H9 (cell line): ENCODE measurements around the gene FARP2. TPM values are rescaled to one million over a fixed set of nuclear protein-coding genes. Genes with fewer than 3 reads are reported as not detected.
A peak's percentile ranks its signal among the peaks of the same experiment; 100 is the strongest.
"Not testable (repeated sequence)": the region's sequence is repeated elsewhere in the genome, so short reads cannot be mapped to it uniquely, and the experiment has no call there.

Experiments
- DNase-seq: peaks from one replicate; pipeline ENCODE4 v3.0.0-alpha.2; 2017
- H2AFZ ChIP-seq: one replicate; pipeline ENCODE4 v1.6.1; 2013; ENCODE audit warnings: mild to moderate bottlenecking, low read length, control low read depth, moderate library complexity
- H2AK5ac ChIP-seq: 2 replicates; pipeline ENCODE4 v1.6.1; 2013; ENCODE audit warnings: low read length, control low read depth, mixed read lengths; ENCODE audit not compliant: insufficient read length
- H2BK120ac ChIP-seq: one replicate; pipeline ENCODE4 v1.6.1; 2013; ENCODE audit warnings: low read depth, mild to moderate bottlenecking, low read length, control low read depth, inconsistent platforms; ENCODE audit not compliant: poor library complexity, severe bottlenecking
- H2BK12ac ChIP-seq: 2 replicates; pipeline ENCODE4 v1.6.1; 2013; ENCODE audit warnings: low read length, control low read depth, mixed read lengths, low read depth; ENCODE audit not compliant: insufficient read length
- H2BK15ac ChIP-seq: 2 replicates; pipeline ENCODE4 v1.6.1; 2013; ENCODE audit warnings: low read depth, low read length, control low read depth
- H2BK20ac ChIP-seq: one replicate; pipeline ENCODE4 v1.6.1; 2013; ENCODE audit warnings: low read depth, mild to moderate bottlenecking, low read length, control low read depth, inconsistent platforms; ENCODE audit not compliant: poor library complexity, severe bottlenecking
- H2BK5ac ChIP-seq: 2 replicates; pipeline ENCODE4 v1.6.1; 2013; ENCODE audit warnings: low read length, control low read depth, mixed read lengths; ENCODE audit not compliant: insufficient read length
- H3K14ac ChIP-seq: 2 replicates; pipeline ENCODE4 v1.6.1; 2013; ENCODE audit warnings: low read length, control low read depth; ENCODE audit not compliant: insufficient read depth
- H3K18ac ChIP-seq: 2 replicates; pipeline ENCODE4 v1.6.1; 2013; ENCODE audit warnings: low read depth, mild to moderate bottlenecking, mixed read lengths, low read length, control low read depth; ENCODE audit not compliant: insufficient read length
- H3K23ac ChIP-seq: 2 replicates; pipeline ENCODE4 v1.6.1; 2013; ENCODE audit warnings: low read length, control low read depth, mixed read lengths, low read depth; ENCODE audit not compliant: insufficient read length
- H3K23me2 ChIP-seq: 2 replicates; pipeline ENCODE4 v1.6.1; 2013; ENCODE audit warnings: low read depth, mild to moderate bottlenecking, mixed read lengths, low read length, control low read depth; ENCODE audit not compliant: insufficient read length, poor library complexity, severe bottlenecking
- H3K27ac ChIP-seq: 2 replicates; pipeline ENCODE4 v1.5.1; 2013; ENCODE audit warnings: low read length, control low read depth, mixed read lengths, low read depth; ENCODE audit not compliant: insufficient read length
- H3K27me3 ChIP-seq: 2 replicates; pipeline ENCODE4 v1.6.1; 2013; ENCODE audit warnings: low read length, control low read depth, inconsistent platforms; ENCODE audit not compliant: insufficient read depth
- H3K4ac ChIP-seq: 2 replicates; pipeline ENCODE4 v1.6.1; 2013; ENCODE audit warnings: low read depth, mild to moderate bottlenecking, control low read depth, inconsistent platforms, low read length, moderate library complexity
- H3K4me1 ChIP-seq: 2 replicates; pipeline ENCODE4 v1.6.1; 2013; ENCODE audit warnings: low read length, control low read depth, inconsistent platforms; ENCODE audit not compliant: insufficient read depth
- H3K4me2 ChIP-seq: 2 replicates; pipeline ENCODE4 v1.6.1; 2013; ENCODE audit warnings: low read length, control low read depth, mixed read lengths; ENCODE audit not compliant: insufficient read length, insufficient read depth
- H3K56ac ChIP-seq: 2 replicates; pipeline ENCODE4 v1.6.1; 2013; ENCODE audit warnings: low read depth, mild to moderate bottlenecking, mixed read lengths, low read length, control low read depth; ENCODE audit not compliant: insufficient read length
- H3K79me1 ChIP-seq: 2 replicates; pipeline ENCODE4 v1.6.1; 2013; ENCODE audit warnings: low read depth, mild to moderate bottlenecking, moderate library complexity, low read length, control low read depth, inconsistent platforms; ENCODE audit not compliant: insufficient read depth, poor library complexity, severe bottlenecking
- H3K79me2 ChIP-seq: 2 replicates; pipeline ENCODE4 v1.6.1; 2013; ENCODE audit warnings: low read length, control low read depth, inconsistent platforms; ENCODE audit not compliant: insufficient read depth
- H3K9ac ChIP-seq: 2 replicates; pipeline ENCODE4 v1.6.1; 2013; ENCODE audit warnings: low read length, control low read depth, mixed read lengths; ENCODE audit not compliant: insufficient read length; ENCODE audit errors: extremely low read depth
- H3K9me3 ChIP-seq: one replicate; pipeline ENCODE4 v1.6.1; 2013; ENCODE audit warnings: low read depth, low read length, inconsistent platforms; ENCODE audit not compliant: control insufficient read depth
- H3T11ph ChIP-seq: one replicate; pipeline ENCODE4 v1.6.1; 2013; ENCODE audit warnings: mild to moderate bottlenecking, low read length, control low read depth, inconsistent platforms
- H4K20me1 ChIP-seq: one replicate; pipeline ENCODE4 v1.6.1; 2013; ENCODE audit not compliant: control insufficient read depth, insufficient read length, insufficient read depth
- H4K5ac ChIP-seq: 2 replicates; pipeline ENCODE4 v1.6.1; 2013; ENCODE audit warnings: low read depth, mild to moderate bottlenecking, mixed read lengths, low read length, control low read depth; ENCODE audit not compliant: insufficient read length
- H4K8ac ChIP-seq: replicated peaks from 2 replicates; pipeline ENCODE4 v1.6.1; 2013; ENCODE audit warnings: low read length, control low read depth, mixed read lengths, low read depth; ENCODE audit not compliant: insufficient read length
- H4K91ac ChIP-seq: 2 replicates; pipeline ENCODE4 v1.6.1; 2013; ENCODE audit warnings: low read depth, mild to moderate bottlenecking, moderate library complexity, mixed read lengths, low read length, control low read depth; ENCODE audit not compliant: insufficient read length
- H3K27ac Mint-ChIP-seq, 3 experiments: 2 replicates in 2 of 3; 3 replicates in 1 of 3; pipeline ENCODE4 v1.8.0; 2020 to 2021; ENCODE audit warnings: mixed read lengths in 3 of 3, mild to moderate bottlenecking in 1 of 3, moderate library complexity in 1 of 3
- H3K27me3 Mint-ChIP-seq: 2 replicates; pipeline ENCODE4 v1.8.0; 2021; ENCODE audit warnings: low read depth, mild to moderate bottlenecking, moderate library complexity, mixed read lengths
- H3K36me3 Mint-ChIP-seq, 3 experiments: 2 replicates in 2 of 3; 3 replicates in 1 of 3; pipeline ENCODE4 v1.8.0; 2020 to 2021; ENCODE audit warnings: low read depth in 3 of 3, mixed read lengths in 3 of 3; ENCODE audit not compliant: insufficient read depth in 1 of 3
- H3K4me1 Mint-ChIP-seq, 2 experiments: 2 replicates each; pipeline ENCODE4 v1.8.0; 2020; ENCODE audit warnings: mixed read lengths in 2 of 2
- H3K4me3 Mint-ChIP-seq, 2 experiments: 2 replicates in 1 of 2; 3 replicates in 1 of 2; pipeline ENCODE4 v1.8.0; 2020 to 2021; ENCODE audit warnings: mild to moderate bottlenecking in 2 of 2, mixed read lengths in 2 of 2, moderate library complexity in 1 of 2
- H3K9me3 Mint-ChIP-seq, 2 experiments: 2 replicates in 1 of 2; 3 replicates in 1 of 2; pipeline ENCODE4 v1.8.0; 2020; ENCODE audit warnings: mild to moderate bottlenecking in 2 of 2, mixed read lengths in 2 of 2, moderate library complexity in 1 of 2
- WGBS: extraction: QIAGEN DNeasy Blood & Tissue Kit; methylation state at CpG from one replicate; pipeline ENCODE4 v1.1.7; 2013; ENCODE audit warnings: missing lambda C conversion rate, low lambda C conversion rate, mixed read lengths; ENCODE audit not compliant: insufficient read length; ENCODE audit errors: extremely low coverage; 5-methylcytosine and 5-hydroxymethylcytosine counted together
- total RNA-seq: library from RNA; stranded (reverse); gene quantifications from 2 replicates; pipeline ENCODE4 v1.2.1, GENCODE V29; 2021
- TF ChIP-seq, protein P1 (sequence below): fragments of 200-600 bp; sonication (generic); conservative IDR thresholded peaks from 3 replicates; pipeline ENCODE4 v1.8.0; 2021; ENCODE audit warnings: antibody characterized with exemption, mild to moderate bottlenecking

Gene FARP2
- total RNA-seq, 1 experiment from 2014 or later: 33.9 TPM

DNA sequence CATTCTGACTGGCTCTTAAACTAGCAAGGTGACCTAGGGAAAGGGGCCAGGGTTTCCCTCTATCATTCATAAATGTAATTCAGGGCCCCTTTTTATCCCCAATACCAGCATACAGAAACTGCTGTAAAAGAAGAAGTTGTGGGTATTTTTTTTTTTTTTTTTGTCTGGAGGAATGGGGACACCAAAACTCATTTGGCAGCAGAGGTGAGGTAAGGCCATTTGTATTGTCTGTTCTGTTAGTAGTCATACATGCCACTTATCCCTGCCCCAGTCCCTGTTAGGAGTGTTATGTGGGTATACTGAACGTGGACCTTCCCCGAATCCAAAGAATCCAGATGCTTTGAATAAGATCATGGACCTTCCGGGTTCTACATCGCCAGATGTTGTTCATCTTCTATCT is 38.7 kb upstream of the FARP2 start:
- peaks cover 3% of the 10 kb centered on the region for H3K4me1 ChIP-seq
- H3K27me3 Mint-ChIP-seq: no peaks in the 10 kb centered on the region
- H2AFZ ChIP-seq: no peak overlapping the region
- peak overlapping the region; percentile 100 for H3K4me3 Mint-ChIP-seq
- no peak overlapping the region for H4K8ac ChIP-seq
- peaks cover 59% of the 10 kb centered on the region in 2 experiments for H3K4me1 Mint-ChIP-seq
- no peaks in the 10 kb centered on the region for H3K79me1 ChIP-seq
- DNase-seq: no peak
- no peak overlapping the region for H3T11ph ChIP-seq
- no peak overlapping the region for H3K56ac ChIP-seq
- no peaks in the 10 kb centered on the region for H4K20me1 ChIP-seq
- H3K36me3 Mint-ChIP-seq: peaks cover 4 to 25% (median 22%) of the 10 kb centered on the region in 3 experiments; a peak in 6 of 7 replicates
- H3K79me2 ChIP-seq: peaks cover 73% of the 10 kb centered on the region
- no peak overlapping the region for H2BK15ac ChIP-seq
- no peaks in the 10 kb centered on the region for H3K27me3 ChIP-seq
- no peak overlapping the region for H3K14ac ChIP-seq
- H2AK5ac ChIP-seq: no peak overlapping the region
- no peak overlapping the region for H2BK12ac ChIP-seq
- WGBS: no CpG with 5 or more reads among the region's 4 CpGs
- peaks cover 9% of the 10 kb centered on the region for H3K23me2 ChIP-seq
- no peaks in the 10 kb centered on the region for H3K9me3 ChIP-seq
- H2BK20ac ChIP-seq: no peak overlapping the region
- no peak overlapping the region for H3K18ac ChIP-seq
- H2BK5ac ChIP-seq: no peak overlapping the region
- no peaks in the 10 kb centered on the region; a peak in 1 of 5 replicates for H3K9me3 Mint-ChIP-seq
- TF ChIP-seq, protein P1, sequence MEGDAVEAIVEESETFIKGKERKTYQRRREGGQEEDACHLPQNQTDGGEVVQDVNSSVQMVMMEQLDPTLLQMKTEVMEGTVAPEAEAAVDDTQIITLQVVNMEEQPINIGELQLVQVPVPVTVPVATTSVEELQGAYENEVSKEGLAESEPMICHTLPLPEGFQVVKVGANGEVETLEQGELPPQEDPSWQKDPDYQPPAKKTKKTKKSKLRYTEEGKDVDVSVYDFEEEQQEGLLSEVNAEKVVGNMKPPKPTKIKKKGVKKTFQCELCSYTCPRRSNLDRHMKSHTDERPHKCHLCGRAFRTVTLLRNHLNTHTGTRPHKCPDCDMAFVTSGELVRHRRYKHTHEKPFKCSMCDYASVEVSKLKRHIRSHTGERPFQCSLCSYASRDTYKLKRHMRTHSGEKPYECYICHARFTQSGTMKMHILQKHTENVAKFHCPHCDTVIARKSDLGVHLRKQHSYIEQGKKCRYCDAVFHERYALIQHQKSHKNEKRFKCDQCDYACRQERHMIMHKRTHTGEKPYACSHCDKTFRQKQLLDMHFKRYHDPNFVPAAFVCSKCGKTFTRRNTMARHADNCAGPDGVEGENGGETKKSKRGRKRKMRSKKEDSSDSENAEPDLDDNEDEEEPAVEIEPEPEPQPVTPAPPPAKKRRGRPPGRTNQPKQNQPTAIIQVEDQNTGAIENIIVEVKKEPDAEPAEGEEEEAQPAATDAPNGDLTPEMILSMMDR: no peak
- H3K23ac ChIP-seq: no peak overlapping the region
- H4K91ac ChIP-seq: no peak overlapping the region
- peak overlapping the region; percentile 98 for H3K9ac ChIP-seq
- no peak overlapping the region for H2BK120ac ChIP-seq
- H3K4ac ChIP-seq: no peak overlapping the region
- H3K27ac ChIP-seq: no peak overlapping the region
- peak overlapping the region; percentile 95 for H3K4me2 ChIP-seq
- H4K5ac ChIP-seq: no peak overlapping the region
- no peak overlapping the region; a peak in 3 of 7 replicates for H3K27ac Mint-ChIP-seq

DNA sequence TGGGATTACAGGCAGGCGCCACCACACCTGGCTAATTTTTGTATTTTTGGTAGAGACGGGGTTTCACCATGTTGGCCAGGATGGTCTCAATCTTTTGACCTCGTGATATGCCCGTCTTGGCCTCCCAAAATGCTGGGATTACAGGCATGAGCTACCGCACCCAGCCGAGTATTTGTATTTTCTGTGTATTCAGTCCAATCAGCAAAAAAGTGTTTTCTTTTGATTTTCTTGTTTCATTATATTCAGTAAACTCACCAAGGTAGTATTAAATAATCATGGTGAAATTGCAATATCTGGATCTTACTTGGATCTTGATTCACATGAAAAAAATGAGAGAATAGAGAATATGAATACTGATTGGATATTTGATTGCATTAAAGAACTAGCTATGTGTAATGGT is 37.3 kb upstream of the FARP2 start:
- Mint-ChIP-seq H3K36me3 (peaks cover 5 to 29% (median 26%) of the 10 kb centered on the region in 3 experiments; a peak in 6 of 7 replicates), H3K4me3 (peak overlapping the region; percentile 100; a peak in 4 of 5 replicates), H3K4me1 (peaks cover 55 to 56% of the 10 kb centered on the region in 2 experiments)
- not testable (repeated sequence) for H3K27ac ChIP-seq, H3K56ac ChIP-seq, H3K9ac ChIP-seq, H3K18ac ChIP-seq, H3K27me3 ChIP-seq, H3K79me1 ChIP-seq, H3T11ph ChIP-seq, H2BK12ac ChIP-seq, H2AK5ac ChIP-seq, H4K5ac ChIP-seq, H4K20me1 ChIP-seq, H3K9me3 Mint-ChIP-seq, H4K91ac ChIP-seq, H3K27ac Mint-ChIP-seq, H3K4ac ChIP-seq, DNase-seq, H3K4me2 ChIP-seq, H2BK120ac ChIP-seq, H3K23me2 ChIP-seq, H2BK20ac ChIP-seq, H2AFZ ChIP-seq, H2BK5ac ChIP-seq, H3K23ac ChIP-seq, H3K14ac ChIP-seq, H2BK15ac ChIP-seq, H3K4me1 ChIP-seq, H3K9me3 ChIP-seq, H4K8ac ChIP-seq, H3K27me3 Mint-ChIP-seq
- no CpG with 5 or more reads among the region's 6 CpGs for WGBS
- peaks cover 71% of the 10 kb centered on the region for H3K79me2 ChIP-seq
